H1 (cell line): ENCODE measurements around the gene DCAF8. TPM values are rescaled to one million over a fixed set of nuclear protein-coding genes. Genes with fewer than 3 reads are reported as not detected.
A peak's percentile ranks its signal among the peaks of the same experiment; 100 is the strongest.

ENCODE experiments used
- CTCF ChIA-PET: fragments of 300-600 bp; sonication (Branson Sonifier 250); formaldehyde crosslinking; loops from one replicate; lab custom pipeline; 2021; ENCODE audit not compliant: partially characterized antibody; lab: Charles Lee
- POLR2A ChIA-PET: fragments of 300-600 bp; sonication (Branson Sonifier 250); formaldehyde crosslinking; loops from one replicate; lab custom pipeline; 2021; ENCODE audit warnings: inconsistent platforms; ENCODE audit not compliant: partially characterized antibody; lab: Charles Lee
- DNase-seq, 2 experiments: peaks; one replicate each; pipeline versions ENCODE4 v3.0.0 to v3.0.0-alpha.2; 2010 to 2022; ENCODE audit warnings: low spot score in 2 of 2, low read depth in 1 of 2, mixed read lengths in 1 of 2
- FAIRE-seq: peaks from 2 replicates; lab custom pipeline; 2011; peaks lifted over from hg19 to GRCh38; lab: Jason Lieb, UNC
- H2AFZ ChIP-seq: 2 replicates; pipeline ENCODE4 v1.8.1; 2012; ENCODE audit warnings: low read length, inconsistent platforms
- H2AK5ac ChIP-seq: 2 replicates; pipeline ENCODE4 v1.6.1; 2013; ENCODE audit warnings: low read depth, low read length
- H2BK120ac ChIP-seq: replicated peaks from 2 replicates; pipeline ENCODE3; 2013; ENCODE audit warnings: low read depth, low read length, inconsistent platforms
- H2BK12ac ChIP-seq: 2 replicates; pipeline ENCODE4 v1.6.1; 2013; ENCODE audit warnings: low read depth, low read length
- H2BK15ac ChIP-seq: 2 replicates; pipeline ENCODE4 v1.6.1; 2013; ENCODE audit warnings: low read length
- H2BK20ac ChIP-seq: 2 replicates; pipeline ENCODE4 v1.6.1; 2013; ENCODE audit warnings: low read length
- H2BK5ac ChIP-seq: 2 replicates; pipeline ENCODE4 v1.6.1; 2013; ENCODE audit warnings: low read depth, low read length
- H3K14ac ChIP-seq: 2 replicates; pipeline ENCODE4 v1.6.1; 2013; ENCODE audit warnings: inconsistent platforms; ENCODE audit not compliant: insufficient read length
- H3K18ac ChIP-seq: 2 replicates; pipeline ENCODE4 v1.6.1; 2013; ENCODE audit warnings: low read length; ENCODE audit errors: extremely low read depth
- H3K23ac ChIP-seq: 2 replicates; pipeline ENCODE4 v1.6.1; 2013; ENCODE audit warnings: inconsistent platforms; ENCODE audit not compliant: insufficient read length
- H3K23me2 ChIP-seq: 2 replicates; pipeline ENCODE4 v1.6.1; 2013; ENCODE audit warnings: low read depth, low read length
- H3K27ac ChIP-seq: 2 replicates; pipeline ENCODE4 v1.6.1; 2011; ENCODE audit warnings: low read depth, low read length, inconsistent platforms
- H3K27me3 ChIP-seq, 4 experiments: replicated peaks in 1 of 4; 1 replicate in 1 of 4; 2 replicates in 3 of 4; pipeline versions ENCODE4 v1.6.1 to v1.8.1; 2011 to 2013; ENCODE audit warnings: low read length in 3 of 4, mild to moderate bottlenecking in 3 of 4, inconsistent platforms in 2 of 4, mixed read lengths in 2 of 4, moderate library complexity in 1 of 4; ENCODE audit not compliant: control insufficient read depth in 3 of 4, insufficient read depth in 3 of 4; ENCODE audit errors: extremely low read depth in 1 of 4
- H3K36me3 ChIP-seq, 4 experiments: 2 replicates each; pipeline versions ENCODE4 v1.6.1 to v1.8.1; 2011 to 2013; ENCODE audit warnings: mild to moderate bottlenecking in 4 of 4, low read length in 3 of 4, moderate library complexity in 2 of 4, control low read depth in 1 of 4, inconsistent platforms in 1 of 4; ENCODE audit not compliant: insufficient read depth in 4 of 4, control insufficient read depth in 2 of 4
- H3K4ac ChIP-seq: replicated peaks from 2 replicates; pipeline ENCODE3; 2013; ENCODE audit warnings: low read length, low read depth, mixed read lengths, inconsistent platforms; ENCODE audit not compliant: insufficient read length
- H3K4me1 ChIP-seq, 4 experiments: replicated peaks in 1 of 4; 1 replicate in 1 of 4; 2 replicates in 3 of 4; pipeline versions ENCODE4 v1.6.1 to v1.8.1; 2011 to 2013; ENCODE audit warnings: low read length in 3 of 4, inconsistent platforms in 2 of 4, mixed read lengths in 1 of 4; ENCODE audit not compliant: insufficient read depth in 4 of 4, control insufficient read depth in 3 of 4
- H3K4me2 ChIP-seq, 2 experiments: 2 replicates each; pipeline versions ENCODE4 v1.6.1 to v1.8.1; 2011 to 2013; ENCODE audit warnings: low read depth in 2 of 2, low read length in 2 of 2, control low read depth in 1 of 2, inconsistent platforms in 1 of 2, mild to moderate bottlenecking in 1 of 2; ENCODE audit not compliant: insufficient read depth in 1 of 2
- H3K4me3 ChIP-seq, 4 experiments: fragments of 200-600, 300-600 bp in 1 of 4; sonication (generic), shearing (Covaris generic), sonication (Bioruptor Twin) in 1 of 4; 2 replicates each; pipeline versions ENCODE4 v1.5.1 to v1.8.1; 2011 to 2016; ENCODE audit warnings: low read length in 4 of 4, low read depth in 3 of 4, control low read depth in 2 of 4, inconsistent platforms in 2 of 4, mild to moderate bottlenecking in 2 of 4, mixed read lengths in 1 of 4, moderate library complexity in 1 of 4; ENCODE audit not compliant: insufficient read depth in 2 of 4; ENCODE audit errors: extremely low read depth in 1 of 4
- H3K56ac ChIP-seq: replicated peaks from 2 replicates; pipeline ENCODE3; 2013; ENCODE audit warnings: low read depth, mild to moderate bottlenecking, mixed read lengths, low read length, inconsistent platforms; ENCODE audit not compliant: insufficient read length
- H3K79me1 ChIP-seq: 2 replicates; pipeline ENCODE4 v1.6.1; 2013; ENCODE audit warnings: low read depth, low read length, control low read depth
- H3K79me2 ChIP-seq, 2 experiments: 2 replicates each; pipeline versions ENCODE4 v1.6.1 to v1.8.1; 2012 to 2013; ENCODE audit warnings: low read length in 2 of 2, mild to moderate bottlenecking in 2 of 2, inconsistent platforms in 1 of 2; ENCODE audit not compliant: insufficient read depth in 2 of 2, control insufficient read depth in 1 of 2
- H3K9ac ChIP-seq, 4 experiments: replicated peaks in 1 of 4; 1 replicate in 1 of 4; 2 replicates in 3 of 4; pipeline versions ENCODE4 v1.6.1 to v1.8.1; 2011 to 2013; ENCODE audit warnings: low read depth in 3 of 4, low read length in 3 of 4, control low read depth in 2 of 4, mild to moderate bottlenecking in 2 of 4, moderate library complexity in 2 of 4, inconsistent platforms in 1 of 4; ENCODE audit errors: extremely low read depth in 1 of 4
- H3K9me3 ChIP-seq, 2 experiments: 2 replicates each; pipeline versions ENCODE4 v1.6.1 to v1.8.1; 2012 to 2013; ENCODE audit warnings: mild to moderate bottlenecking in 2 of 2, moderate library complexity in 2 of 2, control low read depth in 1 of 2, inconsistent platforms in 1 of 2, low read depth in 1 of 2, low read length in 1 of 2, mixed read lengths in 1 of 2; ENCODE audit not compliant: insufficient read depth in 2 of 2
- H4K20me1 ChIP-seq, 2 experiments: replicated peaks in 1 of 2; 2 replicates each; pipeline versions ENCODE3 to v1.8.1; 2011 to 2013; ENCODE audit warnings: inconsistent platforms in 2 of 2, low read length in 2 of 2, mild to moderate bottlenecking in 1 of 2; ENCODE audit not compliant: insufficient read depth in 2 of 2, control insufficient read depth in 1 of 2
- H4K5ac ChIP-seq: 2 replicates; pipeline ENCODE4 v1.6.1; 2013; ENCODE audit warnings: low read length, low read depth, mixed read lengths, inconsistent platforms; ENCODE audit not compliant: insufficient read length
- H4K8ac ChIP-seq: 2 replicates; pipeline ENCODE4 v1.8.0; 2013; ENCODE audit warnings: mild to moderate bottlenecking, moderate library complexity, low read length, inconsistent platforms; ENCODE audit not compliant: insufficient read depth; ENCODE audit errors: extremely low read depth
- H4K91ac ChIP-seq: replicated peaks from 2 replicates; pipeline ENCODE3; 2013; ENCODE audit warnings: low read length, mixed read lengths, inconsistent platforms; ENCODE audit not compliant: insufficient read length
- CBX5 ChIP-seq: fragments of 300-800, 300-1000 bp; sonication (generic); IDR thresholded peaks from 2 replicates; pipeline ENCODE4 v1.7.1; 2016; ENCODE audit warnings: antibody characterized with exemption, low read length, low read depth
- CHD1 ChIP-seq: IDR thresholded peaks from 2 replicates; pipeline ENCODE4 v1.6.1; 2012; ENCODE audit warnings: low read depth, low read length, improper control_type of control experiment
- CTBP2 ChIP-seq: IDR thresholded peaks from 2 replicates; pipeline ENCODE4 v1.7.0; 2011; ENCODE audit warnings: borderline replicate concordance, mild to moderate bottlenecking, moderate library complexity, mixed read lengths, low read length; ENCODE audit not compliant: insufficient read depth, insufficient read length
- EGR1 ChIP-seq: IDR thresholded peaks from 2 replicates; pipeline ENCODE4 v1.6.1; 2011; ENCODE audit warnings: low read depth, low read length, borderline replicate concordance
- NRF1 ChIP-seq: IDR thresholded peaks from 2 replicates; pipeline ENCODE4 v1.6.1; 2011; ENCODE audit warnings: mild to moderate bottlenecking, low read depth, low read length, improper control_type of control experiment
- SIN3A ChIP-seq, 2 experiments: IDR thresholded peaks in 1 of 2; conservative IDR thresholded peaks in 1 of 2; 2 replicates each; pipeline ENCODE4 v1.6.1; 2011 to 2012; ENCODE audit warnings: low read length in 2 of 2, improper control_type of control experiment in 1 of 2, low read depth in 1 of 2, mild to moderate bottlenecking in 1 of 2
- SP1 ChIP-seq: IDR thresholded peaks from 2 replicates; pipeline ENCODE4 v1.6.1; 2011; ENCODE audit warnings: low read depth, low read length
- SP4 ChIP-seq: IDR thresholded peaks from 2 replicates; pipeline ENCODE4 v1.6.1; 2012; ENCODE audit warnings: low read length, inconsistent platforms
- TCF12 ChIP-seq: IDR thresholded peaks from 2 replicates; pipeline ENCODE4 v1.6.1; 2011; ENCODE audit warnings: low read depth, mild to moderate bottlenecking, low read length
- WGBS, 2 experiments: shearing (Covaris generic) in 1 of 2; methylation state at CpG; one replicate each; pipeline versions ENCODE4 v1.1.6 to v1.1.7; 2013 to 2015; ENCODE audit warnings: low lambda C conversion rate in 2 of 2, mixed read lengths in 2 of 2, inconsistent platforms in 1 of 2, low coverage in 1 of 2, missing lambda C conversion rate in 1 of 2; ENCODE audit not compliant: insufficient replicate concordance in 2 of 2, insufficient coverage in 1 of 2, insufficient read length in 1 of 2; ENCODE audit errors: extremely low coverage in 1 of 2, missing lambda C conversion rate in 1 of 2; 5-methylcytosine and 5-hydroxymethylcytosine counted together
- polyA plus RNA-seq, 7 experiments: library from polyadenylated mRNA; depleted of rRNA in 3 of 7; stranded (reverse) in 5 of 7; unstranded in 2 of 7; fragments of >200 nt in 5 of 7; fragments of 200-250 nt in 2 of 7; gene quantifications; 1 replicate in 5 of 7; 2 replicates in 1 of 7; 4 replicates in 1 of 7; pipeline versions ENCODE4 v1.2.1 to v1.2.3, GENCODE V29; 2011 to 2013; ENCODE audit warnings: missing spikeins in 2 of 7, mixed read lengths in 2 of 7
- total RNA-seq: library from RNA; stranded (reverse); fragmentation: NEBNext Ultra II Directional; extraction: Animal tissue kit (Norgen Biotek cat#: 25700); gene quantifications from 2 replicates; pipeline ENCODE4 v1.2.1, GENCODE V29; 2021
- TF ChIP-seq, protein P1 (sequence below): IDR thresholded peaks from 2 replicates; pipeline ENCODE4 v1.6.1; 2012; ENCODE audit warnings: low read length, inconsistent platforms

The DCAF8 gene
- total and polyA plus RNA-seq, 2 of the 8 experiments (the other 6 are each of a cell fraction or from before 2014, with no cell fraction given): 68.2 to 110 TPM

- Histone ChIP-seq H2BK15ac (peak overlapping the region; percentile 31; the same call in 1 of the 2 replicates), H3K79me1 (no peaks in the 10 kb centered on the region), H3K4ac (no peak overlapping the region), H3K4me2 (no peak overlapping the region; a peak in 1 of 4 replicates), H3K27me3 (peaks cover 0 to 2% (median under 1%) of the 10 kb centered on the region in 4 experiments; a peak in 2 of 7 replicates), H3K4me3 (no peak overlapping the region), H3K18ac (peak overlapping the region; percentile 51; the same call in 1 of the 2 replicates), H2BK12ac (no peak overlapping the region; the same call in 1 of the 2 replicates), H2BK20ac (peak overlapping the region; percentile 99; the same call in 1 of the 2 replicates), H2AK5ac (no peak overlapping the region), H4K91ac (peak overlapping the region; percentile 87), H3K9ac (no peak overlapping the region), H4K5ac (no peak overlapping the region), H3K23ac (no peak overlapping the region), H3K79me2 (no peaks in the 10 kb centered on the region), H3K56ac (no peak overlapping the region), H3K9me3 (no peaks in the 10 kb centered on the region), H3K23me2 (peaks cover 3% of the 10 kb centered on the region; the same call in 1 of the 2 replicates), H2BK5ac (peak overlapping the region; percentile 87; the same call in 1 of the 2 replicates), H3K27ac (no peak overlapping the region), H3K14ac (no peak overlapping the region), H4K8ac (no peak overlapping the region), H3K36me3 (no peaks in the 10 kb centered on the region), H2BK120ac (no peak overlapping the region), H4K20me1 (no peaks in the 10 kb centered on the region), H3K4me1 (peaks cover 12 to 28% (median 22%) of the 10 kb centered on the region in 4 experiments; a peak in 6 of 7 replicates), H2AFZ (no peak overlapping the region)
- WGBS, 2 experiments: 86% methylated on average over 5 of the region's 5 CpGs; no CpG with 5 or more reads in 1 of the 2 experiments
- CTCF ChIA-PET: interaction anchor here (0.9 to 18.4 kb wide), 22 partner anchors 8 to 124 kb away, joined by 3 to 257 read pairs (median 4); partner anchors contain the start of genes ATP1A2, CASQ1 and PEA15
- POLR2A ChIA-PET: interaction anchor here (0.8 to 11.8 kb wide), 7 partner anchors 13 to 94 kb away, joined by 3 to 107 read pairs (median 6); partner anchors contain the start of genes DCAF8 and PEA15
- DNase-seq (no peak), FAIRE-seq (peak; percentile 32)
- no peak for TF ChIP-seq CBX5
- no peak for TF ChIP-seq SP4
- no peak for TF ChIP-seq CHD1
- no peak for TF ChIP-seq NRF1
- TF ChIP-seq, protein P1, sequence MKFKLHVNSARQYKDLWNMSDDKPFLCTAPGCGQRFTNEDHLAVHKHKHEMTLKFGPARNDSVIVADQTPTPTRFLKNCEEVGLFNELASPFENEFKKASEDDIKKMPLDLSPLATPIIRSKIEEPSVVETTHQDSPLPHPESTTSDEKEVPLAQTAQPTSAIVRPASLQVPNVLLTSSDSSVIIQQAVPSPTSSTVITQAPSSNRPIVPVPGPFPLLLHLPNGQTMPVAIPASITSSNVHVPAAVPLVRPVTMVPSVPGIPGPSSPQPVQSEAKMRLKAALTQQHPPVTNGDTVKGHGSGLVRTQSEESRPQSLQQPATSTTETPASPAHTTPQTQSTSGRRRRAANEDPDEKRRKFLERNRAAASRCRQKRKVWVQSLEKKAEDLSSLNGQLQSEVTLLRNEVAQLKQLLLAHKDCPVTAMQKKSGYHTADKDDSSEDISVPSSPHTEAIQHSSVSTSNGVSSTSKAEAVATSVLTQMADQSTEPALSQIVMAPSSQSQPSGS: no peak
- no peak for TF ChIP-seq SIN3A (conservative IDR thresholded peaks at IDR 0.05 in 1 of 2, IDR thresholded peaks at IDR 0.05 in 1 of 2; ENCODE audit: low read depth in 1 of 2, low read length in 2 of 2)
- no peak for TF ChIP-seq EGR1
- no peak for TF ChIP-seq TCF12
- no peak for TF ChIP-seq CTBP2
- TF ChIP-seq SP1: no peak
Measured at GRCh38 chr1:160168016-160168415, 94.3 kb downstream of the DCAF8 start.
